GM12872 (cell line): ENCODE data around the gene ZNF584.

Experiments
- CTCF ChIP-seq: IDR thresholded peaks from 3 replicates; pipeline ENCODE4 v1.5.1; 2011; ENCODE audit warnings: low read depth, mild to moderate bottlenecking, low read length, moderate library complexity; ENCODE audit not compliant: insufficient read depth

ZNF584 gene

GRCh38 chr19:58396691-58397532, 11.5 kb upstream of the ZNF584 start:
- TF ChIP-seq CTCF: no peak

GRCh38 chr19:58397533-58398037, 10.9 kb upstream of the ZNF584 start:
- TF ChIP-seq CTCF: no peak

- TF ChIP-seq CTCF: no peak
Observed at GRCh38 chr19:58398087-58398486, 10.4 kb upstream of the ZNF584 start.

GRCh38 chr19:58398545-58398944, 9.9 kb upstream of the ZNF584 start:
- no peak for TF ChIP-seq CTCF

GRCh38 chr19:58399903-58400302, 8.5 kb upstream of the ZNF584 start:
- no peak for TF ChIP-seq CTCF

GRCh38 chr19:58400316-58400915, 8.0 kb upstream of the ZNF584 start:
- no peak for TF ChIP-seq CTCF

GRCh38 chr19:58400916-58401839, 7.3 kb upstream of the ZNF584 start:
- TF ChIP-seq CTCF: peak; percentile 17; the same call in 1 of the 3 replicates
